ENCODE data around the gene RYR3. TPM values are rescaled to one million over a fixed set of nuclear protein-coding genes. Genes with fewer than 3 reads are reported as not detected.

RYR3 gene
- total RNA-seq, 1 donor from 2014 or later: not detected

GRCh38 chr15:33526532-33526931 lies 215.8 kb downstream of the RYR3 start:
- H3K4me1 Mint-ChIP-seq: no peaks in the 10 kb centered on the region
- no peak overlapping the region for H3K4me3 Mint-ChIP-seq
- intact Hi-C loops (cut with micrococcal nuclease): no loop called here
- no peaks in the 10 kb centered on the region for H3K27me3 Mint-ChIP-seq
- H3K27ac Mint-ChIP-seq: no peak overlapping the region
- DNase-seq (no peak), ATAC-seq (ENCODE audit: low read depth) (no peak)
- no peaks in the 10 kb centered on the region for H3K36me3 Mint-ChIP-seq (ENCODE audit: low read depth)
- ChIA-PET CTCF (no interaction called here), POLR2A (no interaction called here)
- no peaks in the 10 kb centered on the region for H3K9me3 Mint-ChIP-seq
- no peak for TF ChIP-seq CTCF (IDR thresholded peaks at IDR 0.05)

- POLR2A ChIA-PET: no interaction called here
- no peaks in the 10 kb centered on the region for H3K36me3 Mint-ChIP-seq (ENCODE audit: low read depth)
- no peaks in the 10 kb centered on the region for H3K27me3 Mint-ChIP-seq
- H3K4me1 Mint-ChIP-seq: no peaks in the 10 kb centered on the region
- CTCF ChIA-PET: no interaction called here
- ATAC-seq (ENCODE audit: low read depth) (no peak), DNase-seq (no peak)
- no peak overlapping the region for H3K4me3 Mint-ChIP-seq
- intact Hi-C loops (cut with micrococcal nuclease): no loop called here
- no peak for TF ChIP-seq CTCF (IDR thresholded peaks at IDR 0.05)
- H3K9me3 Mint-ChIP-seq: no peaks in the 10 kb centered on the region
- H3K27ac Mint-ChIP-seq: no peak overlapping the region
Observed at GRCh38 chr15:33533197-33533596, 222.4 kb downstream of the RYR3 start.

GRCh38 chr15:33534642-33535041 lies 223.9 kb downstream of the RYR3 start:
- ChIA-PET CTCF (no interaction called here), POLR2A (no interaction called here)
- Mint-ChIP-seq H3K4me3 (no peak overlapping the region), H3K9me3 (no peaks in the 10 kb centered on the region), H3K36me3 (ENCODE audit: low read depth) (no peaks in the 10 kb centered on the region), H3K27ac (no peak overlapping the region), H3K4me1 (no peaks in the 10 kb centered on the region), H3K27me3 (no peaks in the 10 kb centered on the region)
- ATAC-seq (ENCODE audit: low read depth) (no peak), DNase-seq (no peak)
- TF ChIP-seq CTCF (IDR thresholded peaks at IDR 0.05): no peak
- intact Hi-C loops (cut with micrococcal nuclease): no loop called here

GRCh38 chr15:33535135-33535534 lies 224.4 kb downstream of the RYR3 start:
- Mint-ChIP-seq H3K27ac (no peak overlapping the region), H3K27me3 (no peaks in the 10 kb centered on the region), H3K9me3 (no peaks in the 10 kb centered on the region), H3K4me1 (no peaks in the 10 kb centered on the region), H3K4me3 (no peak overlapping the region), H3K36me3 (ENCODE audit: low read depth) (no peaks in the 10 kb centered on the region)
- no peak for ATAC-seq (ENCODE audit: low read depth)
- no peak for DNase-seq
- ChIA-PET CTCF (no interaction called here), POLR2A (no interaction called here)
- intact Hi-C loops (cut with micrococcal nuclease): no loop called here
- TF ChIP-seq CTCF (IDR thresholded peaks at IDR 0.05): no peak

- no peak overlapping the region for H3K27ac Mint-ChIP-seq
- CTCF ChIA-PET: no interaction called here
- H3K27me3 Mint-ChIP-seq: no peaks in the 10 kb centered on the region
- POLR2A ChIA-PET: no interaction called here
- no peaks in the 10 kb centered on the region for H3K4me1 Mint-ChIP-seq
- H3K36me3 Mint-ChIP-seq (ENCODE audit: low read depth): no peaks in the 10 kb centered on the region
- ATAC-seq (ENCODE audit: low read depth): no peak
- intact Hi-C loops (cut with micrococcal nuclease): no loop called here
- TF ChIP-seq CTCF (IDR thresholded peaks at IDR 0.05): no peak
- no peak overlapping the region for H3K4me3 Mint-ChIP-seq
- DNase-seq: no peak
- no peaks in the 10 kb centered on the region for H3K9me3 Mint-ChIP-seq
Observed at GRCh38 chr15:33539825-33540573, 229.2 kb downstream of the RYR3 start.

Data from activated B cell treated with CpG ODN at 0.5 μM for 24 hours (primary cell).